CD4-positive, alpha-beta T cell (primary cell): ENCODE data around the gene CA7. TPM values are rescaled to one million over a fixed set of nuclear protein-coding genes. Genes with fewer than 3 reads are reported as not detected.

Experiments
- ATAC-seq: fragments of 200-7000 bp; cut with Tn5 transposase; one replicate; pipeline ENCODE4 v1.10.0; 2022; ENCODE audit warnings: mild to moderate bottlenecking; ENCODE audit not compliant: poor library complexity
- CTCF ChIA-PET: fragments of 350-600 bp; sonication (Branson Sonifier 250); formaldehyde crosslinking; loops from one replicate; lab custom pipeline; 2021; ENCODE audit warnings: antibody characterized with exemption, inconsistent platforms; lab: Charles Lee
- POLR2A ChIA-PET: fragments of 350-600 bp; sonication (Branson Sonifier 250); formaldehyde crosslinking; loops from one replicate; lab custom pipeline; 2021; ENCODE audit warnings: antibody characterized with exemption, inconsistent platforms; lab: Charles Lee
- DNase-seq, 14 experiments: peaks; one replicate each; pipeline ENCODE4 v3.0.0-alpha.2; 2013 to 2020; ENCODE audit warnings: mixed read lengths in 2 of 14
- H3K27ac ChIP-seq, 2 donors: one replicate each; pipeline versions ENCODE4 v1.5.1 to v1.7.0; 2013; ENCODE audit warnings: low read length in 2 of 2, low read depth in 1 of 2, mild to moderate bottlenecking in 1 of 2
- H3K27me3 ChIP-seq, 2 experiments: 1 replicate in 1 of 2; 2 replicates in 1 of 2; pipeline versions ENCODE4 v1.6.1 to v1.7.0; 2013; ENCODE audit warnings: low read length in 2 of 2, control low read depth in 1 of 2, mild to moderate bottlenecking in 1 of 2, moderate library complexity in 1 of 2; ENCODE audit not compliant: insufficient read depth in 2 of 2, control insufficient read depth in 1 of 2
- H3K36me3 ChIP-seq: one replicate; pipeline ENCODE4 v1.6.1; 2013; ENCODE audit warnings: low read length, control low read depth; ENCODE audit not compliant: insufficient read depth
- H3K4me1 ChIP-seq: one replicate; pipeline ENCODE4 v1.6.1; 2013; ENCODE audit warnings: low read length, control low read depth; ENCODE audit not compliant: insufficient read depth
- H3K4me3 ChIP-seq: one replicate; pipeline ENCODE4 v1.5.1; 2013; ENCODE audit warnings: mild to moderate bottlenecking, low read length, moderate library complexity
- H3K9me3 ChIP-seq, 2 experiments: 1 replicate in 1 of 2; 2 replicates in 1 of 2; pipeline versions ENCODE4 v1.6.1 to v1.7.0; 2013; ENCODE audit warnings: low read length in 2 of 2, mild to moderate bottlenecking in 2 of 2, control low read depth in 1 of 2, moderate library complexity in 1 of 2; ENCODE audit not compliant: control insufficient read depth in 1 of 2, insufficient read depth in 1 of 2
- H3K27ac Mint-ChIP-seq: one replicate; pipeline ENCODE4 v1.8.0; 2020; ENCODE audit warnings: mixed read lengths
- H3K27me3 Mint-ChIP-seq: one replicate; pipeline ENCODE4 v1.8.0; 2021; ENCODE audit warnings: mixed read lengths
- H3K36me3 Mint-ChIP-seq: one replicate; pipeline ENCODE4 v1.8.0; 2021; ENCODE audit warnings: low read depth, mixed read lengths
- H3K4me1 Mint-ChIP-seq: one replicate; pipeline ENCODE4 v1.8.0; 2021; ENCODE audit warnings: low read depth, mixed read lengths
- H3K4me3 Mint-ChIP-seq: one replicate; pipeline ENCODE4 v1.8.0; 2020; ENCODE audit warnings: mild to moderate bottlenecking, mixed read lengths
- H3K9me3 Mint-ChIP-seq: one replicate; pipeline ENCODE4 v1.8.0; 2020; ENCODE audit warnings: mixed read lengths
- intact Hi-C, 2 experiments: fragments of 100-400 bp; cut with DNase I in 1 of 2; cut with micrococcal nuclease in 1 of 2; formaldehyde crosslinking; loops; one replicate each; pipeline versions ENCODE4 v1.15.1 to v1.9.0; 2023 to 2025; cut with DNase I, micrococcal nuclease
- total RNA-seq, 174 experiments: library from RNA in 2 of 174; stranded (reverse) in 2 of 174; gene quantifications; one replicate each; pipeline ENCODE4 v1.2.3 and lab custom pipeline; 2021 to 2026
- TF ChIP-seq, protein P1 (sequence below): fragments of 200-600 bp; IDR thresholded peaks from one replicate; pipeline ENCODE4 v1.8.0; 2022; ENCODE audit warnings: antibody characterized with exemption, mild to moderate bottlenecking

Gene CA7
- total RNA-seq, 2 experiments from 2014 or later = not detected

DNA sequence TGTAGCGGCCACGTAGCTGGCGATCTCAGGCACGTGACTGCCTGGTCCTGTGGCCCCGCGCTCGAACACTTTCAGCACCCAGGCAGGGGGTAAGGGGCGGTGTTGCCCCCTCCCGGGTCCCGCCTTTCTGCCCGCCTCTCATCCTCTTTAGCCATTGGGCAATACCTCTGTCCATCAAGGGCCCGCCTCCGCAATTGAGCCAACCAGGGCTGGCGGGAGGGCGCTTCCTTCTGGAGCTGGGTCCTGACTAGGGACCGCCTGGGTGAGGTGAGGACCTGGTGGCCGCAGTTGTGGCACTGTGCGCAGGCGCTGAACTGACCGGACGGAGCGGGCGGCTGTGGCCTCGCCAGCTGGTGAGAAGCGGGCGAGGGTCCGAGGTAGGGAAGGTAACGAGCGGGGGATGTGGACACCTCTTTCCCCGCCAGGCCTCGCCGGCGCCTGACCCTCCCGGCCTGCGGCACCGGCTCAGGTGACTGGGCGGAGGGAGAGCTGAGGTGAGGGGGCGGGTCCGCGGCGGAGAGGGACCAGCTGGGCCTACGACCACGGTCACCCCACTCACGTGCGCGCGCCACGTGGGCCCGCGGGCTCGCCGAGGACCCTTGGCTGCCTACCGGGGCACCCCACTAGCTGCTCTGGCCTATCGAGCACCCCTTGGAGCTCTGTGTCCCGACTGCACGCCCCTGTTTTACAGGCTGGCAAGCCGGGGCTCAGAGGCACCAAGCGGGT is 36.2 kb downstream of the CA7 start, which contains the start of gene PDP2:
TSS of gene PDP2 (plus strand) at position 228 of the 726 bp plus-strand sequence. CDS start 3,770 bp downstream, outside the sequence.
- TF ChIP-seq, protein P1, sequence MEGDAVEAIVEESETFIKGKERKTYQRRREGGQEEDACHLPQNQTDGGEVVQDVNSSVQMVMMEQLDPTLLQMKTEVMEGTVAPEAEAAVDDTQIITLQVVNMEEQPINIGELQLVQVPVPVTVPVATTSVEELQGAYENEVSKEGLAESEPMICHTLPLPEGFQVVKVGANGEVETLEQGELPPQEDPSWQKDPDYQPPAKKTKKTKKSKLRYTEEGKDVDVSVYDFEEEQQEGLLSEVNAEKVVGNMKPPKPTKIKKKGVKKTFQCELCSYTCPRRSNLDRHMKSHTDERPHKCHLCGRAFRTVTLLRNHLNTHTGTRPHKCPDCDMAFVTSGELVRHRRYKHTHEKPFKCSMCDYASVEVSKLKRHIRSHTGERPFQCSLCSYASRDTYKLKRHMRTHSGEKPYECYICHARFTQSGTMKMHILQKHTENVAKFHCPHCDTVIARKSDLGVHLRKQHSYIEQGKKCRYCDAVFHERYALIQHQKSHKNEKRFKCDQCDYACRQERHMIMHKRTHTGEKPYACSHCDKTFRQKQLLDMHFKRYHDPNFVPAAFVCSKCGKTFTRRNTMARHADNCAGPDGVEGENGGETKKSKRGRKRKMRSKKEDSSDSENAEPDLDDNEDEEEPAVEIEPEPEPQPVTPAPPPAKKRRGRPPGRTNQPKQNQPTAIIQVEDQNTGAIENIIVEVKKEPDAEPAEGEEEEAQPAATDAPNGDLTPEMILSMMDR = no peak
- Mint-ChIP-seq H3K27me3 (no peaks in the 10 kb centered on the region), H3K9me3 (no peaks in the 10 kb centered on the region), H3K4me1 (peaks cover 33% of the 10 kb centered on the region), H3K36me3 (peaks cover 18% of the 10 kb centered on the region), H3K27ac (peak within 1 kb of the TSS; percentile 75), H3K4me3 (peak within 1 kb of the TSS; percentile 100)
- ATAC-seq (peak; percentile 98), DNase-seq (peak; percentile 74 to 95 (median 86))
- Histone ChIP-seq H3K27ac (no peak within 1 kb of the TSS), H3K4me3 (peak within 1 kb of the TSS; percentile 93), H3K9me3 (no peaks in the 10 kb centered on the region), H3K4me1 (peaks cover 32% of the 10 kb centered on the region), H3K27me3 (no peaks in the 10 kb centered on the region), H3K36me3 (peaks cover 15% of the 10 kb centered on the region)
- ChIA-PET CTCF (interaction anchor here (0.7 to 3.2 kb wide), 3 partner anchors 13 to 49 kb away, joined by 4 to 20 read pairs (median 13); partner anchors contain the start of gene NAE1), POLR2A (interaction anchor here (0.9 to 2.5 kb wide), 10 partner anchors 13 to 346 kb away, joined by 3 to 27 read pairs (median 5); partner anchors contain the start of genes CIAO2B, CKLF, DYNC1LI2 and NAE1)
- intact Hi-C loops = loop anchor here in 1 of 2 experiments (5.0 kb wide), 1 partner anchor 52 kb away; the partner anchor contains the start of gene CIAO2B

DNA sequence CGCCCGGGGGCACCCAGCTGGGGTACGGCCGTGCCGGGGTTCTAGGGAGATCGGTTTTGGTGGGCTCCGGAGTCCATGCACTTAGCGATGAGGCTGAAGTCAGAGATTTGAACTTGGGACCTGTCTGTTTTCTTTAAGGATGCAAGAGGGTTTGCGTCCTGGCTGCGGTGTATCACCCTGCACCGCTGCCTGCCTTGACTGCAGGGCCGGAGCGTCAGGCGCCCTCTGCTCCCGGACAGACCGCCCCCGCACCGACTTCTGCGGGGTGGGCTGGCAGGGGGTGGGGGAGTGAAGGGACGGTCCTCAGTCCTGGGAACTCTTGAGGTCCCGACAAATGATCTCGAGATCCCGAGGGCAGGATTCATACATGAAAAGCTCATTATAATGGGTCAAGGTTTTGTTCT is 36.8 kb downstream of the CA7 start:
- ChIA-PET POLR2A (interaction anchor here (0.9 to 2.5 kb wide), 10 partner anchors 12 to 346 kb away, joined by 3 to 27 read pairs (median 5); partner anchors contain the start of genes CIAO2B, CKLF, DYNC1LI2 and NAE1), CTCF (interaction anchor here (1.2 to 3.2 kb wide), 4 partner anchors 8 to 137 kb away, joined by 3 to 20 read pairs (median 10); partner anchors contain the start of gene NAE1)
- Histone ChIP-seq H3K9me3 (no peaks in the 10 kb centered on the region), H3K27me3 (no peaks in the 10 kb centered on the region), H3K4me1 (peaks cover 32% of the 10 kb centered on the region), H3K27ac (no peak overlapping the region), H3K36me3 (peaks cover 21% of the 10 kb centered on the region), H3K4me3 (peak overlapping the region; percentile 93)
- Mint-ChIP-seq H3K27ac (no peak overlapping the region), H3K36me3 (peaks cover 24% of the 10 kb centered on the region), H3K4me3 (peak overlapping the region; percentile 100), H3K4me1 (peaks cover 39% of the 10 kb centered on the region), H3K27me3 (no peaks in the 10 kb centered on the region), H3K9me3 (no peaks in the 10 kb centered on the region)
- DNase-seq = no peak
- no peak for ATAC-seq
- intact Hi-C loops = loop anchor here in 1 of 2 experiments (5.0 kb wide), 1 partner anchor 51 kb away; the partner anchor contains the start of gene CIAO2B
- TF ChIP-seq, protein P1 = no peak

DNA sequence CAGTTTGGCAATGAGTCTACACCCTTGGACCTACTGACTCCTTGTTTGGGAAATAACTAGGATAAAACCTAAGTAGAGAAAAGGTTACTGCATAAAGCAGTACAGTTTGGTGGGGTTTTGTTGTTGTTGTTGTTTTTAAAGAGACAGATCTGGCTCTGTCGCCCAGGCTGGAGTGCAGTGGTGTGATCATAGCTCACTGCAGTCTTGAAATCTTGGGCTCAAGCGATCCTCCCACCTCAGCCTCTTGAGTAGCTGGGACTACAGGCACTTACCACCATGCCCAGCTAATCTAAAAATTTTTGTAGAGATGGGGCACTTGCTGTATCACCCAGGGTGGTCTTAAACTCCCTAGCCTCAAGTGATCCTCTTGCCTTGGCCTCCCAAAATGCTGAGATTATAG is 37.3 kb downstream of the CA7 start:
- Histone ChIP-seq H3K9me3 (no peaks in the 10 kb centered on the region), H3K4me3 (no peak overlapping the region), H3K4me1 (peaks cover 32% of the 10 kb centered on the region), H3K27me3 (no peaks in the 10 kb centered on the region), H3K36me3 (peaks cover 22% of the 10 kb centered on the region), H3K27ac (no peak overlapping the region)
- DNase-seq (no peak), ATAC-seq (no peak)
- H3K27me3 Mint-ChIP-seq = no peaks in the 10 kb centered on the region
- H3K27ac Mint-ChIP-seq = no peak overlapping the region
- H3K36me3 Mint-ChIP-seq = peaks cover 27% of the 10 kb centered on the region
- POLR2A ChIA-PET = interaction anchor here (1.5 to 2.5 kb wide), 3 partner anchors 14 to 51 kb away, joined by 4 to 27 read pairs (median 7); partner anchors contain the start of gene NAE1
- H3K4me1 Mint-ChIP-seq = peaks cover 41% of the 10 kb centered on the region
- CTCF ChIA-PET = interaction anchor here (1.2 to 3.2 kb wide), 4 partner anchors 8 to 137 kb away, joined by 3 to 20 read pairs (median 10); partner anchors contain the start of gene NAE1
- TF ChIP-seq, protein P1 = no peak
- intact Hi-C loops = loop anchor here in 1 of 2 experiments (5.0 kb wide), 1 partner anchor 51 kb away; the partner anchor contains the start of gene CIAO2B
- peak overlapping the region; percentile 100 for H3K4me3 Mint-ChIP-seq
- no peaks in the 10 kb centered on the region for H3K9me3 Mint-ChIP-seq
